Thyroid gland (tissue), 4 donors: ENCODE data around the gene SNW1.

Source experiments
- CTCF ChIP-seq, 6 experiments: fragments of 200-600 bp in 3 of 6; fragments of 450-650 bp in 3 of 6; sonication (generic) in 3 of 6; IDR thresholded peaks; one replicate each; pipeline ENCODE4 v1.5.1; 2016 to 2019; ENCODE audit warnings: antibody characterized with exemption in 6 of 6, mild to moderate bottlenecking in 2 of 6, inconsistent platforms in 1 of 6, moderate library complexity in 1 of 6
- POLR2A ChIP-seq, 2 donors: fragments of 450-650 bp; IDR thresholded peaks; one replicate each; pipeline ENCODE4 v1.6.1; 2017; ENCODE audit warnings: antibody characterized with exemption in 2 of 2, mild to moderate bottlenecking in 2 of 2, moderate library complexity in 1 of 2

GRCh38 chr14:77673193-77673592 is 87.8 kb downstream of the SNW1 start:
- TF ChIP-seq CTCF (IDR thresholded peaks at IDR 0.05) (no peak), POLR2A (IDR thresholded peaks at IDR 0.05) (no peak)
